IMR-90 (cell line): ENCODE data around the gene UMOD. TPM values are rescaled to one million over a fixed set of nuclear protein-coding genes. Genes with fewer than 3 reads are reported as not detected.

Source experiments
- ATAC-seq: fragments of 200-7000 bp; cut with Tn5 transposase; 2 replicates; pipeline ENCODE4 v1.9.1; 2020; ENCODE audit warnings: low read depth, mild to moderate bottlenecking, moderate library complexity
- BruUV-seq: library from RNA; stranded (reverse); fragments of 400-500 nt; replicated peaks from 2 replicates; lab custom pipeline; 2021; lab: Mats Ljungman, UMichigan
- CTCF ChIA-PET: fragments of 300-600 bp; formaldehyde crosslinking; extraction: SDS; loops from one replicate; lab custom pipeline; 2021; ENCODE audit warnings: antibody characterized with exemption; lab: Yijun Ruan, JAX
- POLR2A ChIA-PET: fragments of 300-600 bp; sonication (Branson Sonifier 250); formaldehyde crosslinking; loops from one replicate; lab custom pipeline; 2022; ENCODE audit warnings: antibody characterized with exemption; ENCODE audit not compliant: unreplicated experiment; lab: Charles Lee
- DNase-seq: peaks from one replicate; pipeline ENCODE4 v3.0.0; 2013
- H2AFZ ChIP-seq: replicated peaks from 2 replicates; pipeline ENCODE3; 2013; ENCODE audit warnings: low read length, mild to moderate bottlenecking; ENCODE audit not compliant: poor library complexity
- H2AK5ac ChIP-seq: 2 replicates; pipeline ENCODE4 v1.6.1; 2013; ENCODE audit warnings: low read depth, low read length, inconsistent platforms
- H2AK9ac ChIP-seq: replicated peaks from 2 replicates; pipeline ENCODE3; 2013; ENCODE audit warnings: mild to moderate bottlenecking, low read depth, low read length, moderate library complexity; ENCODE audit not compliant: poor library complexity
- H2BK120ac ChIP-seq: 2 replicates; pipeline ENCODE4 v1.6.1; 2013; ENCODE audit warnings: low read depth, low read length, inconsistent platforms
- H2BK15ac ChIP-seq: 3 replicates; pipeline ENCODE4 v1.6.1; 2013; ENCODE audit warnings: low read depth, low read length, inconsistent platforms
- H2BK20ac ChIP-seq: 2 replicates; pipeline ENCODE4 v1.6.1; 2013; ENCODE audit warnings: low read depth, mild to moderate bottlenecking, inconsistent platforms, low read length, moderate library complexity
- H2BK5ac ChIP-seq: 2 replicates; pipeline ENCODE4 v1.6.1; 2013; ENCODE audit warnings: mild to moderate bottlenecking, low read depth, low read length, inconsistent platforms; ENCODE audit not compliant: poor library complexity, severe bottlenecking
- H3K14ac ChIP-seq: replicated peaks from 2 replicates; pipeline ENCODE4 v1.6.1; 2013; ENCODE audit warnings: low read depth, low read length, inconsistent platforms
- H3K18ac ChIP-seq: 2 replicates; pipeline ENCODE4 v1.6.1; 2013; ENCODE audit warnings: low read depth, low read length, control low read depth
- H3K23ac ChIP-seq: 2 replicates; pipeline ENCODE4 v1.6.1; 2013; ENCODE audit warnings: low read depth, low read length, inconsistent platforms
- H3K27ac ChIP-seq: 2 replicates; pipeline ENCODE4 v1.5.1; 2013; ENCODE audit warnings: mild to moderate bottlenecking, control low read depth, low read length; ENCODE audit not compliant: insufficient read depth
- H3K27me3 ChIP-seq: 2 replicates; pipeline ENCODE4 v1.6.1; 2013; ENCODE audit warnings: low read length; ENCODE audit not compliant: control insufficient read depth, insufficient read depth
- H3K36me3 ChIP-seq: 2 replicates; pipeline ENCODE4 v1.6.1; 2013; ENCODE audit warnings: low read length, mixed read lengths; ENCODE audit not compliant: control insufficient read depth, insufficient read depth
- H3K4ac ChIP-seq: 2 replicates; pipeline ENCODE4 v1.6.1; 2013; ENCODE audit warnings: low read depth, low read length, inconsistent platforms
- H3K4me1 ChIP-seq: 2 replicates; pipeline ENCODE4 v1.6.1; 2013; ENCODE audit warnings: low read length, mixed read lengths; ENCODE audit not compliant: control insufficient read depth, insufficient read depth
- H3K4me2 ChIP-seq: 2 replicates; pipeline ENCODE4 v1.6.1; 2013; ENCODE audit warnings: low read depth, mild to moderate bottlenecking, control low read depth, low read length, moderate library complexity
- H3K4me3 ChIP-seq: 2 replicates; pipeline ENCODE4 v1.5.1; 2013; ENCODE audit warnings: low read depth, mild to moderate bottlenecking, control low read depth, low read length, moderate library complexity; ENCODE audit not compliant: insufficient read depth
- H3K56ac ChIP-seq: 2 replicates; pipeline ENCODE4 v1.6.1; 2013; ENCODE audit warnings: low read length, inconsistent platforms; ENCODE audit not compliant: insufficient read depth; ENCODE audit errors: extremely low read depth
- H3K79me1 ChIP-seq, 2 experiments: 2 replicates each; pipeline ENCODE4 v1.6.1; 2013; ENCODE audit warnings: low read length in 2 of 2, inconsistent platforms in 1 of 2, low read depth in 1 of 2
- H3K9ac ChIP-seq: 2 replicates; pipeline ENCODE4 v1.6.1; 2013; ENCODE audit warnings: low read depth, low read length, control low read depth
- H3K9me1 ChIP-seq: 2 replicates; pipeline ENCODE4 v1.6.1; 2013; ENCODE audit warnings: low read length, inconsistent platforms; ENCODE audit not compliant: insufficient read depth
- H3K9me3 ChIP-seq: 2 replicates; pipeline ENCODE4 v1.6.1; 2013; ENCODE audit warnings: low read length; ENCODE audit not compliant: control insufficient read depth, insufficient read depth
- H4K20me1 ChIP-seq: 2 replicates; pipeline ENCODE4 v1.6.1; 2013; ENCODE audit warnings: low read length, inconsistent platforms; ENCODE audit not compliant: insufficient read depth
- H4K5ac ChIP-seq: 2 replicates; pipeline ENCODE4 v1.6.1; 2013; ENCODE audit warnings: mild to moderate bottlenecking, low read depth, low read length, control low read depth
- H4K8ac ChIP-seq, 2 experiments: 2 replicates each; pipeline ENCODE4 v1.6.1; 2013; ENCODE audit warnings: low read depth in 2 of 2, low read length in 2 of 2, control low read depth in 1 of 2, inconsistent platforms in 1 of 2
- H4K91ac ChIP-seq: 2 replicates; pipeline ENCODE4 v1.6.1; 2013; ENCODE audit warnings: low read depth, low read length, inconsistent platforms; ENCODE audit not compliant: insufficient read depth
- CEBPB ChIP-seq: IDR thresholded peaks from 2 replicates; pipeline ENCODE4 v1.6.1; 2012; ENCODE audit warnings: low read depth, low read length, improper control_type of control experiment
- FOS ChIP-seq: fragments of 150-350 bp; IDR thresholded peaks from 2 replicates; pipeline ENCODE4 v1.6.1; 2016; ENCODE audit warnings: low read depth, low read length
- MAFK ChIP-seq: IDR thresholded peaks from 2 replicates; pipeline ENCODE4 v1.6.1; 2012; ENCODE audit warnings: low read depth, low read length, improper control_type of control experiment
- MAZ ChIP-seq: IDR thresholded peaks from 2 replicates; pipeline ENCODE4 v1.6.1; 2012; ENCODE audit warnings: low read depth, mild to moderate bottlenecking, low read length, improper control_type of control experiment, moderate library complexity, borderline replicate concordance
- MXI1 ChIP-seq: IDR thresholded peaks from 2 replicates; pipeline ENCODE4 v1.6.1; 2012; ENCODE audit warnings: low read depth, mild to moderate bottlenecking, low read length, moderate library complexity, borderline replicate concordance
- NFE2L2 ChIP-seq: fragments of 150-350 bp; IDR thresholded peaks from 2 replicates; pipeline ENCODE4 v1.6.1; 2016; ENCODE audit warnings: low read depth, mild to moderate bottlenecking, low read length
- RAD21 ChIP-seq: IDR thresholded peaks from 2 replicates; pipeline ENCODE4 v1.6.1; 2012; ENCODE audit warnings: low read length, improper control_type of control experiment
- RCOR1 ChIP-seq: IDR thresholded peaks from 2 replicates; pipeline ENCODE4 v1.6.1; 2012; ENCODE audit warnings: mild to moderate bottlenecking, low read length, improper control_type of control experiment; ENCODE audit not compliant: insufficient replicate concordance
- RFX5 ChIP-seq: IDR thresholded peaks from 2 replicates; pipeline ENCODE4 v1.8.0; 2012; ENCODE audit warnings: low read depth, mild to moderate bottlenecking, low read length, moderate library complexity
- WGBS, 2 experiments: methylation state at CpG; one replicate each; pipeline versions ENCODE4 v1.1.5 to v1.1.7; 2013; ENCODE audit warnings: missing lambda C conversion rate in 2 of 2; ENCODE audit not compliant: insufficient read length in 1 of 2; ENCODE audit errors: extremely low coverage in 2 of 2; 5-methylcytosine and 5-hydroxymethylcytosine counted together
- dilution Hi-C: fragments of 300-500 bp; cut with HindIII; formaldehyde crosslinking; loops from one replicate; pipeline ENCODE4 v1.14.3; 2018; ENCODE audit warnings: low sequenced_read_pairs; ENCODE audit not compliant: unreplicated experiment
- in situ Hi-C: fragments of 300-500 bp; cut with MboI; formaldehyde crosslinking; loops from 3 replicates; pipeline ENCODE4 v1.14.3; 2019; ENCODE audit warnings: low sequenced_read_pairs, inconsistent platforms, mixed read lengths
- intact Hi-C: fragments of 100-400 bp; cut with micrococcal nuclease; formaldehyde crosslinking; loops from 2 replicates; pipeline ENCODE4 v1.10.0; 2022
- polyA plus RNA-seq, 3 experiments: library from polyadenylated mRNA; depleted of rRNA; stranded (reverse); fragments of >200 nt; gene quantifications; 2 replicates each; pipeline ENCODE4 v1.2.3, GENCODE V29; 2012; ENCODE audit warnings: low replicate concordance in 1 of 3
- total RNA-seq: library from RNA; depleted of rRNA; stranded (reverse); fragments of >200 nt; gene quantifications from 2 replicates; pipeline ENCODE4 v1.2.3, GENCODE V29; 2012
- TF ChIP-seq, protein P1 (sequence below): conservative IDR thresholded peaks from 2 replicates; pipeline ENCODE4 v1.5.1; 2012; ENCODE audit warnings: mild to moderate bottlenecking, low read depth, low read length, improper control_type of control experiment
- TF ChIP-seq, protein P2 (sequence below): fragments of 150-350 bp; IDR thresholded peaks from 2 replicates; pipeline ENCODE4 v1.6.1; 2016; ENCODE audit warnings: low read depth, mild to moderate bottlenecking, low read length, moderate library complexity, borderline replicate concordance

Gene UMOD
- total and polyA plus RNA-seq, 2 of the 4 experiments (the other 2 are of a cell fraction), result not detected

DNA sequence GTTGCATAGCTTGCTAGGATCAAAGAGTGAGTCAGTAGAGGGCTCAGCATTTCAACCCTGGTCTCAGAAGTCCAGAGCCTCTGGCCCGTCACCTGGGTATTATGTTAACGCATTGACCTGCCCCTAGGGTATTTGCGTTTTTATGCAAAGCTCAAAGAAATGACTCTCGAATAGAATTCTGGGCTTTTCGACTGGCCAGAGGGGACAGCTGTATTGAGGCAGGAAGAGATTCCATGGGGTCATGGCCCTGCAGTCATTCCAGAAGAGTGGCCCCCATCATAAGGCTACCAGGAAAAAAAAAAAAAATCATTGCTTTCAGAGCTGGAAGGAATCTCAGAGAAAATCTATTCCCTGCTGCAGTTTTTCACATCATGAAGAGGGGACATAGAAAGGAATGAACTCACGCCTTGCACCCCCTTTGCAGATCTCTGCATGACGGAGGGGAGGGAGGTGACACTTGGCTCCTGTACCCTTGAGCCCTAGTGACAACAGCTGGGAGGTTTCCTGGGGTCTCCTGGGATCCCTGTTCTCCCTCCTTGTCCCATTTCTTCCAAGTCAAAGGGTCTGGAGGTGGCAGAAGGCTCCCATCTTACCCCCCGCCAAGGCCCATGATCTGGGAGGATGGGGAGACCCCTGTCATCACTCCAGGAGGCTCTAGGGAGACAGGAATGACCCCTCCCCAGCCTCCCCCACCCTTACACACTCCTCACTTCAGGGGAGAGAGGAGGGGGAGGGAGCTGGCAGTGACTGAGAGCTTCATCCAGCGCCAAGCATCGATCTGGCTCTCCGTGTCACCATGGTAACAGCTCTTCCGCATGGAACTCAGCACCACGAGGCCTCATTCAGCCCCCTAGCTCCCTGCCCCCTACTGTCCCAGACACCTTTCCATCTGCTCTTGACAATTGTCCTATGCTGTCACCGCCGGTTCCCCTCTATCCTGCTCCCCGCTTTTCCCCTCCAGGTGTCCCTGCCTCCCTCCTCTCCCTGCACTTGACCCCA, 61.0 kb downstream of the UMOD start:
- no peak overlapping the region for H2BK15ac ChIP-seq
- no peak overlapping the region for H3K9ac ChIP-seq
- in situ Hi-C loops, result no loop called here
- no peak overlapping the region for H3K27ac ChIP-seq
- dilution Hi-C loops, result no loop called here
- H3K9me3 ChIP-seq, result peaks cover 7% of the 10 kb centered on the region; the same call in 1 of the 2 replicates
- H3K9me1 ChIP-seq, result no peaks in the 10 kb centered on the region
- no peak overlapping the region for H2AK9ac ChIP-seq
- CTCF ChIA-PET, result no interaction called here
- H3K14ac ChIP-seq, result no peak overlapping the region
- H2BK120ac ChIP-seq, result no peak overlapping the region
- no peak overlapping the region for H4K8ac ChIP-seq
- H3K4me1 ChIP-seq, result no peaks in the 10 kb centered on the region
- ATAC-seq (no peak), DNase-seq (no peak)
- no peak overlapping the region for H2BK20ac ChIP-seq
- no peak overlapping the region for H2AK5ac ChIP-seq
- H4K20me1 ChIP-seq, result no peaks in the 10 kb centered on the region
- POLR2A ChIA-PET, result no interaction called here
- no peak overlapping the region for H2AFZ ChIP-seq
- TF ChIP-seq NFE2L2 (no peak), RFX5 (no peak), RCOR1 (no peak), MAFK (no peak), RAD21 (no peak), MAZ (no peak), FOS (no peak), CEBPB (no peak), MXI1 (no peak)
- TF ChIP-seq, protein P1, sequence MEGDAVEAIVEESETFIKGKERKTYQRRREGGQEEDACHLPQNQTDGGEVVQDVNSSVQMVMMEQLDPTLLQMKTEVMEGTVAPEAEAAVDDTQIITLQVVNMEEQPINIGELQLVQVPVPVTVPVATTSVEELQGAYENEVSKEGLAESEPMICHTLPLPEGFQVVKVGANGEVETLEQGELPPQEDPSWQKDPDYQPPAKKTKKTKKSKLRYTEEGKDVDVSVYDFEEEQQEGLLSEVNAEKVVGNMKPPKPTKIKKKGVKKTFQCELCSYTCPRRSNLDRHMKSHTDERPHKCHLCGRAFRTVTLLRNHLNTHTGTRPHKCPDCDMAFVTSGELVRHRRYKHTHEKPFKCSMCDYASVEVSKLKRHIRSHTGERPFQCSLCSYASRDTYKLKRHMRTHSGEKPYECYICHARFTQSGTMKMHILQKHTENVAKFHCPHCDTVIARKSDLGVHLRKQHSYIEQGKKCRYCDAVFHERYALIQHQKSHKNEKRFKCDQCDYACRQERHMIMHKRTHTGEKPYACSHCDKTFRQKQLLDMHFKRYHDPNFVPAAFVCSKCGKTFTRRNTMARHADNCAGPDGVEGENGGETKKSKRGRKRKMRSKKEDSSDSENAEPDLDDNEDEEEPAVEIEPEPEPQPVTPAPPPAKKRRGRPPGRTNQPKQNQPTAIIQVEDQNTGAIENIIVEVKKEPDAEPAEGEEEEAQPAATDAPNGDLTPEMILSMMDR, result no peak
- TF ChIP-seq, protein P2, sequence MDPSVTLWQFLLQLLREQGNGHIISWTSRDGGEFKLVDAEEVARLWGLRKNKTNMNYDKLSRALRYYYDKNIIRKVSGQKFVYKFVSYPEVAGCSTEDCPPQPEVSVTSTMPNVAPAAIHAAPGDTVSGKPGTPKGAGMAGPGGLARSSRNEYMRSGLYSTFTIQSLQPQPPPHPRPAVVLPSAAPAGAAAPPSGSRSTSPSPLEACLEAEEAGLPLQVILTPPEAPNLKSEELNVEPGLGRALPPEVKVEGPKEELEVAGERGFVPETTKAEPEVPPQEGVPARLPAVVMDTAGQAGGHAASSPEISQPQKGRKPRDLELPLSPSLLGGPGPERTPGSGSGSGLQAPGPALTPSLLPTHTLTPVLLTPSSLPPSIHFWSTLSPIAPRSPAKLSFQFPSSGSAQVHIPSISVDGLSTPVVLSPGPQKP, result no peak
- no peak overlapping the region for H2BK5ac ChIP-seq
- H4K5ac ChIP-seq, result no peak overlapping the region
- no peak overlapping the region for H3K23ac ChIP-seq
- no peaks in the 10 kb centered on the region for H3K27me3 ChIP-seq
- no peak overlapping the region for H4K91ac ChIP-seq
- no peaks in the 10 kb centered on the region for H3K79me1 ChIP-seq
- no peak overlapping the region for H3K56ac ChIP-seq
- no peaks in the 10 kb centered on the region for H3K36me3 ChIP-seq
- intact Hi-C loops, result no loop called here
- no TSS peak for BruUV-seq
- H3K4me2 ChIP-seq, result no peak overlapping the region
- H3K18ac ChIP-seq, result no peak overlapping the region
- no peak overlapping the region for H3K4me3 ChIP-seq
- H3K4ac ChIP-seq, result no peak overlapping the region
- WGBS, 2 experiments, result 4% methylated on average over 5 of the region's 16 CpGs; no CpG with 5 or more reads in 1 of the 2 experiments
